ENCODE results near the gene SDHAF3.
"Not testable (repeated sequence)": the region's sequence is repeated elsewhere in the genome, so short reads cannot be mapped to it uniquely, and the experiment has no call there.

The SDHAF3 gene

GRCh38 chr7:97120713-97121457 is 3.4 kb downstream of the SDHAF3 start:
- DNase-seq (ENCODE audit: extremely low read depth, low read depth) = no peak
- no peak for TF ChIP-seq CTCF (IDR thresholded peaks at IDR 0.05; ENCODE audit: low read depth, low read length, missing control alignments)
- no peak overlapping the region for H3K4me3 ChIP-seq (replicated peaks; ENCODE audit: low read depth, low read length)

GRCh38 chr7:97123115-97123514 is 5.6 kb downstream of the SDHAF3 start:
- not testable (repeated sequence) for DNase-seq (ENCODE audit: extremely low read depth, low read depth); H3K4me3 ChIP-seq (replicated peaks; ENCODE audit: low read depth, low read length)

- no peak for TF ChIP-seq CTCF (IDR thresholded peaks at IDR 0.05; ENCODE audit: low read depth, low read length, missing control alignments)
- H3K4me3 ChIP-seq (replicated peaks; ENCODE audit: low read depth, low read length) = no peak overlapping the region
- no peak for DNase-seq (ENCODE audit: extremely low read depth, low read depth)
Observed at GRCh38 chr7:97126483-97127171, 9.1 kb downstream of the SDHAF3 start.

DNA sequence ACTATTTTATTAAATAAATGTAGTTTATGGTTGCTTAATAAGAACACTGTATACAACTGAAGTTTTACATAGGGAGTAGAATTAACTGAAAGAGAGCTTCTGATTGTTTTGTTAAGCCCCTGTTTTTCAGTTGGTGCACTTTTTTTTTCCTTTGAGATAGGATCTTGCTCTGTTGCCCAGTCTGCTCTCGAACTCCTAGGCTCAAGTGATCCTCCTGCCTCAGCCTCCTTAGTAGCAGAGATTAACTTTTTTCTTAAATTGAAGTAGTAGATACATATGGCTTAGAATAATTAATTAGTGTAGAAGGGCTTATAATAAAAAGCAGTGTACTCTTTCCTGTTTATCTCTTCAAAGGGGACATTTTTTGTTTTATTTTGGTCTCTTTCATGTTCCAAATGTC is 11.2 kb downstream of the SDHAF3 start:
- TF ChIP-seq CTCF (IDR thresholded peaks at IDR 0.05; ENCODE audit: low read depth, low read length, missing control alignments) = no peak
- no peak for DNase-seq (ENCODE audit: extremely low read depth, low read depth)
- H3K4me3 ChIP-seq (replicated peaks; ENCODE audit: low read depth, low read length) = no peak overlapping the region

- H3K4me3 ChIP-seq (replicated peaks; ENCODE audit: low read depth, low read length) = no peak overlapping the region
- TF ChIP-seq CTCF (IDR thresholded peaks at IDR 0.05; ENCODE audit: low read depth, low read length, missing control alignments) = no peak
- no peak for DNase-seq (ENCODE audit: extremely low read depth, low read depth)
Observed at GRCh38 chr7:97130417-97131139, 13.1 kb downstream of the SDHAF3 start.

- no peak overlapping the region for H3K4me3 ChIP-seq (replicated peaks; ENCODE audit: low read depth, low read length)
- DNase-seq (ENCODE audit: extremely low read depth, low read depth) = no peak
- TF ChIP-seq CTCF (IDR thresholded peaks at IDR 0.05; ENCODE audit: low read depth, low read length, missing control alignments) = no peak
Observed at GRCh38 chr7:97133159-97133558, 15.7 kb downstream of the SDHAF3 start.

GRCh38 chr7:97138830-97139229 is 21.3 kb downstream of the SDHAF3 start:
- H3K4me3 ChIP-seq (replicated peaks; ENCODE audit: low read depth, low read length) = no peak overlapping the region
- no peak for DNase-seq (ENCODE audit: extremely low read depth, low read depth)
- no peak for TF ChIP-seq CTCF (IDR thresholded peaks at IDR 0.05; ENCODE audit: low read depth, low read length, missing control alignments)

All from HFF-Myc (cell line).